DMS153 treated with DMSO at 0.1 percent for 48 hours (cell line): ENCODE results near the gene ARMC6.
A peak's percentile ranks its signal among the peaks of the same experiment; 100 is the strongest.
"Not testable (repeated sequence)": the region's sequence is repeated elsewhere in the genome, so short reads cannot be mapped to it uniquely, and the experiment has no call there.

Experiments used
- DNase-seq: peaks from one replicate; lab custom pipeline; 2025; ENCODE audit not compliant: unreplicated experiment; lab: John Stamatoyannopoulos, UW

ARMC6 gene

DNA sequence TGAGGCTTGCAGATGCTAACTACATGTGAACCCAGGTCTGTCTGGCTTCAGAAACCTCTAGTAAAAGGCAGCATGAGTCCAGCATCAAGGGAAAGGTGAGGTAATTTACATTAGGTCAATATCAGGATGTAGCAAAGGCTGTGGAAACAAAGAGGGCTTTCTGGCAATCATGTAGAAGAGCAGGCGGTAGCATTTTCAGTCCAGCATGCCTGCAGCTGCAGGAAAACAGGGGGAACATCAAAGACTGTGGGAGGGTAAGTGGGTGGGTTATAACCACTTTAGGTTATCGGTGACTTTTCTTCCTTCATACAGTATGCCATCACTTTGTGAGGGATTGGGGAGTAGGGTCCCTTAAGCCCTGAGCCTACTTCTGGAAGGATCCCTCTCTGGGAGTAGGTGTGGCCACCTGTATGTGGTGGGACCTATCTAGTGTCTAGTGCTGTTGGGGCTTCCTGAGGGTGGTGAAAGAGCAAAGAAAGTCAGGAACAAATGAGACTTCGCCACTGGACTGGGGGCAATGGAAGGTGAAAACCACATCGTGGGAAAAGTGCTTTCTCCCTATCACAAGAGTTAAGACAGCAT lies 10.9 kb upstream of the ARMC6 start:
- DNase-seq, result no peak

DNA sequence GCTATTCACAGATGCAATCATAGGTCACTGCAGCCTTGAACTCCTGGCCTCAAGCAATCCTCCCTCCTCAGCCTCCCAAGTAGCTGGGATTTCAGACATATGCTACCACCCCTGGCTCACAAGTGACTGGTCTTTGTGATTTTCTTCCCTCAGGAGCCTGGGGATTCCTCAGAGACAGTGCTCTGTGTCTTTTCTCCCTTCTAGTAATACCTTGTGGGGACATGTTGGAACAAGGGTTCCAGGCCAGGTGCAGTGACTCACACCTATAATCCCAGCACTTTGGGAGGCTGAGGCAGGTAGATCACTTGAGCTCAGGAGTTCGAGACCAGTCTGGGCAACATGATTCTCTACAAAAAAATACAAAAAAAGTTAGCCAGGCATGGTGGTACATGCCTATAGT lies 10.0 kb upstream of the ARMC6 start:
- DNase-seq, result not testable (repeated sequence)

DNA sequence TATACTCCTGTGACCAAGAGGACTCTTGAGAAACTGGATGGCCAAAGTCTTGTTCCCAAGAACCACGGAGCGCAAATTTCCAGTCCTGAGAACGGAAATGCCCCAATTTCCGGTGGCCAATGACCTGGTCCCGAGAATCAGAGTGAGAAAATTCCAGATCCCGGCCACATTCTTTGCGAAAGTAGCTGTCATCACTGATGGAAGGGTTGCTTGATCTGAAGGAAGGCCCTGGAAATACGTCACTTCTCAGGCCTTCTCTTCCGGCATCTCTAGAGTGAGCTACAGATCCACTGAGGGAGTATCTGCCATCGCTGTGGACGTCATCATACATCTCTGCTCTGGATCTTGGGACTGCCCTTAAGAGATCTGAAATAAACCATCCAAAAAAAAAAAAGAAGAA lies 7.5 kb upstream of the ARMC6 start:
- DNase-seq, result no peak

DNA sequence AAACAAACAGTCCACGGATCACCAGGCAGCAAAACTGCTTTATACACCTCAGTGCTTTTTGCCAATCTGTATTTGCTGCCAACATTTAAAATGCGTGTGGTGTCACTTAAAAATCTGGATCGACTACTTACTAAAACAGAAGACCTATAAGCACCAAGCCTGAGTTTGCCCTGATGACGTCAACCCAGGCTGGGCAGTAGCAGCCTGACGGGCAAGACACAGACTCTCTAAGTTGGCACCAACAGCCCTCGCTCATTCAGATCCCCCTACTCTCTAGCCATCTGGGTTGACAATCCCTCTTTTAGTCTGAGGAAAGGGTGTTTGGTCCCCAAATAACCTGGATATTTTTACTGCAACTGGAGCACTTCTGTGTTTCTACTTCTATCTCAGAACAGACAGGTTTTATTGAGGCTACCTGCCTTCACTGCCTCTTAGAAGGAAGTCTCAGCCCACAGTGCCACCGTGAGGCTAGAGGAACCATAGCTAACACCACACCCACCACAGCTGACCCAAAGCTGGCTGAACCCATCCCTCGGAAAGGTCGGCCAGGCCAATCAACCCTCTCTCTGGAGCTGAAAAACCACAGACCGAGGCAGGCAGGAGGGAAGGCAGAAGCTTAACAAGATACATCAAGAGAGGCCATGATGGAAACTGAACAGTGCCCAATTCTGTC lies 7.0 kb upstream of the ARMC6 start:
- DNase-seq, result no peak

DNA sequence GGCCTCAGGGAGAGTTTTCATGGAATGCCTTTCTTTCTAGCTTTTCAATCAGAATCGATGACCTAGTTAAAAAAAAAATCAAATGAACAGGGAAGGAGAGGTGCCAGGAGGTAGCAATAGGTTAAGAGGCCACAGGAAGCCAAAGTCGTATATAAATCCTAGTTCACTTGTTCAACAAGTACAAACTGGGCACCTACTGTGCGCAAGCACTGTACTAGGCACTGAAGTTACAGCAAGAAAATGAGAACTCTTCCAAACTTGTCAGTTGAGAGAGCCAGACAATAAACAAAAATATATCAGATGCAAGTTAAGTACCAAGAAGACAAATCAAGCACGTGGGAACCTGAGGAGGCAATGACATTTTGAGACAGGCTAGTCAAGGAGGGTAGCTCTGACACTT lies 6.2 kb upstream of the ARMC6 start:
- DNase-seq, result no peak

DNA sequence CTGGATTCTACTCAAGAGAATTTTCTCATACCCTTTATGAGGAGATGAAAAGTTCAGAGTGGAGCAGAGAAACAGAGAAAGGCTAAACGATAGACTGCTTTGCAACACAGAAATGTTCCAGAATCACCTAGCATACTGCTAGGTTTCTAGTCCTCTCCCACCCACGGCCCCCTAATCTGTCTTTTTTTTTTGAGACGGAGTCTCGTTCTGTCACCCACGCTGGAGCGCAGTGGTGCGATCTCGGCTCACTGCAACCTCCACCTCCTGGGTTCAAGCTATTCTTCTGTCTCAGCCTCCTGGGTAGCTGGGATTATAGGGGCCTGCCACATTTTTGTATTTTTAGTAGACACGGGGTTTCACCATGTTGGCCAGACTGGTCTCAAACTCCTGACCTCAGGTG lies 4.9 kb upstream of the ARMC6 start:
- DNase-seq, result no peak

DNA sequence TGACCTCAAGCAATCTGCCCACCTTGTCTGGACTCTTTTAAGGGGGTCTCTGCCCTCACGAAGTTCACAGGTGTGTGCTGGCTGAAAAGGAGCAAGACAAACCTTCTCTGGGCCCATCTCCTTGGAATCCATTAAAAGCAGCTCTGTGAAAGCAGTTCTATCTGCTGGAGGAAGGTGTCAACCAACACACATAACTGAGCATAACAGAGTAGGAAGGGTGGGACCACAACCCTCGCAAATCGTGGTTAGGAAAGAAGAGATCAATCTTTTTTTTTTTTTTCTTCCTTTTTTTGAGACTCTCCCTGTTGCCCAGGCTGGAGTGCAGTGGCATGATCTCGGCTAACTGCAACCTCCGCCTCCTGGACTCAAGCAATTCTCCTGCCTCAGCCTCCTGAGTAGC lies 1.5 kb upstream of the ARMC6 start:
- DNase-seq, result no peak

DNA sequence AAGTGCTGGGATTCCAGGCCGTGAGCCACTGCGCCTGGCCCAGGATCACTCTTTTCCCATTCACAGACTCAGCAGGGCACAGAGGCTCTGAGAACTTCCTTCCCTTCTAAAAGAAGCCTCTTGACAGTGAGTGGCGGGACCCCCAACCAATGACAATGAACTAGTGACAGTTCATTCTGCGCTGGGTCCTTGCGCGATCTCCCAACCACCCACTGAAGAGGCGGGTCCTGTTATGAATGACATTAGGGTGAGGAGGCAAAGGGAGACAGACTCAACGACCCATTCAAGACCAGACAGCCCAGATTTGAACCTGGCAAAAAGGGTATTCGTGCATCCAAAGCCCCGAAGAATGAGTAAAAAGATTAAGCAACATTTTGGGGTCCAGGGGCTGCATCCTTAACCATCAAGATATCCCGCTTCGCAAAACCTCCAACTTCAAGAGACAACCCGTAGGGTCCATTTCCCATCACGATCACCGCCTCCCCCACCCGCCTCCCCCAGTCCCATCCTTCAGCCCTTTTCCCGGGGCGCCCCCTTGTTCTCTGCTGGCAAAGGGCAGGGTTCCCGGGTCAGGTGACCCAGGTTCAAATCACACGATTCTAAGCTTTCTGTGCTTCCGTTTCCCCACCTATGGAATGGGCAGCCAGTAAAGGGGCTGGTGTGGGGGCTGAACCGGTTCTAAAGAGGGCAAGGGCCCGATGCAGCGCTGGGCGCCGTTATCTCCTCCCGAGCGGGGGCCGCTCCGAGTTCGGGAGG lies 805 bp upstream of the ARMC6 start:
- peak; percentile 8 for DNase-seq

DNA sequence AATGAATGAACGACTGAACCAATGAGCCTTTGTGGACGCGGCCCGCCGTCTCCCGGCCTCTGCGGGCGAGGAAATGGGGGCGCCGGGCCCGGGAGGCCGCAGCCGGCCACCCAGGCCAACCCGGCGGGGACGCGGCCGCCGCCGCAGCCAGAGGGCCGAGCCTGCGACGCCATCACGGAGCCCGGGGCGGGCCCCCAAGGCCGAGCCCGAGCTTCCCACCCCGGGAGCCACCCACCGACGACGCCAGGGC lies 302 bp upstream of the ARMC6 start:
- DNase-seq, result no peak

DNA sequence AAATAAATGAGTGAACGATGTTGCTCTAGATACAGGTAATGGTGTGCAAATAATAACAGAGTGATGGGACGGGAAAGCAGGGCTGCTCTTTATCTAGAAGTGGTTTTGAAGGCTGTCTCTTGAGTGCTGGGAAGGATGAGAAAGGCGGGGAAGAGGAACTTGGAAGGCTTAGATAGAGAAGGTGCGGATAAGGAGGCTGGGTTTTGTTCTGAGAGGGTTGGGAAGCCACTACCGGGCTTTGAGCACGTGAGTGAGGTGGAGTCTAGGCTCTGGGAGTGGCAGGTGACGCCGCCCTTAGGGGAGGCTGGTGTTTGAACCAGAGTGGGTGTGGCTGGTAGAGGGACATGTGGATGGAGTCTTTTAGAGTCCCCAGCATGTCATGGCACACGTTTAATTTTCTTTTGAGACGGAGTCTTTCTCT lies 811 bp downstream of the ARMC6 start:
- DNase-seq, result peak; percentile 50

DNA sequence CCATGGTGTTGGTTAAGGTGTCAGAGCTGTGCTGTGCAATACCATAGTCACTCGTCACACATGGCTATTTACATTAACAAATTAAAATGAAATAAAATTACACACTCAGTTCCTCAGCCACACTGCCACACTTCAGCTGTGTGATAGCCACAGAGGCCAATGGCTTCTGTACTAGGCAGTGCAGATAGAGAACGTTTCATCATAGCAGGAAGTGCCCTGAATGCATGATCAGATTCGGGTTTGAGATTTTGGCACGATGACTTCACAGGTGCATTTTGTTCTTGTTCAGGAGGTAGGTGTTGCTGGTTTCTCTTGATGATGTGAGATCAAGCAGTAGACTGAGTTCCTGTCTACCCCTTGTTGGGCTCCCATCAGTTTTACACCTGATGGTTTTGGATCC lies 6.5 kb downstream of the ARMC6 start:
- DNase-seq, result no peak

DNA sequence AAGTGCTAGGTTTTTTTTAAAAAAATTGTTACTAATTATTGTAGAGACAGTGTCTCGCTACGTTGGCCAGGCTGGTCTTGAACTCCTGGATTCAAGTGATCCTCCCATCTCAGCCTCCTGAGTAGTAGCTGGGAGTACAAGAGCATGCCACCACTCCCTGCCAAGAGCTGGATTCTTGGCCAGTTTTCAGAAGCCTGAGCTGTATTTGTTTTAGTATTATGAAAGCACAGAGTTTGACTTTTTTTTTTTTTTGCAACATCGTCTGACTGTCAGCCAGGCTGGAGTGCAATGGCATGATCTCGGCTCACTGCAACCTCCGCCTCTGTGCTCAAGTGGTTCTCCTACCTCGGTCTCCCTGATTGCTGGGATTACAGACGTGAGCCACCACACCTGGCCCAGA lies 7.0 kb downstream of the ARMC6 start:
- DNase-seq, result no peak

DNA sequence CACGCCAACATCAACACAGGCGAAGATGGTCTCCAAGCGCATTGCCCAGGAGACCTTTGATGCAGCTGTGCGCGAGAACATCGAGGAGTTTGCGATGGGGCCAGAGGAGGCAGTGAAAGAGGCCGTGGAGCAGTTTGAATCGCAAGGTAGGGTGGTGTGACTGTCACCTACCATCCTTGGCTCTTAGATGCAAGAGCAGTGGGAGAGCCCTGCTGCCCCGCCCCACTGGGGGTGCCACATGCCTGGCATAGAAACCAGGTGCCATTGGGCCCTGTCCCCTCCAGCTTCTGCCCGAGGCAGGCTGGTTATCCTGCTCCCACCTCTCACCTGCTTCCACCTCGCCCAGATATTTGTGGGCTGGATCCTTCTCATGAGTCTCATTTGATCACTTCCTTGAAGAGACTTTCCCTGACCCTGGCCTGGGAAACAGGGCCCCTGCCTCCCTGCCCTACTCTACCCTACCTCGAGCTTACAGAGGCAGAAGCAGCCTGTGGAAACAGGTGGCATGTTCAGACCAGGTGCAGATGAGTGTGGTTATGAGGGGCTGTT lies 9.4 kb downstream of the ARMC6 start:
- DNase-seq, result no peak

DNA sequence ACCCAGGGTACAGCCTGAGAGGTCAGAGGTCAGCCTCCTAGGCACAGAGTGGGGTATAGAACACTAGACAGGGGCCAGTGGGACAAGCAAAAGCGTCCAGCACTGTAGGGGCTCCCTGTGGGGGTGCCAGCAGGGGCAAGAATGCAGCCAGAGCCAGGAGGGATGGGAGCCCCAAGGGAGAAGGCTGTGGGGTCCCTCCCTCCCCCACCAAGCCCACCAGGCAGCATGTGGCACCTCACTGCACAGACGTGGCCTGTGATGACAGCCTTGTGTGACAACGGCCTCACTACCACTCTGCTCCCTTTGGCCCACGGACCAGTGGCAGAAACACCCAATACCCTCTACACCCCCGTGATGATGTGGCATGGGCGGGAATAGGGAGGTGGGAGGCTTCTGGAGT lies 10.1 kb downstream of the ARMC6 start:
- no peak for DNase-seq

DNA sequence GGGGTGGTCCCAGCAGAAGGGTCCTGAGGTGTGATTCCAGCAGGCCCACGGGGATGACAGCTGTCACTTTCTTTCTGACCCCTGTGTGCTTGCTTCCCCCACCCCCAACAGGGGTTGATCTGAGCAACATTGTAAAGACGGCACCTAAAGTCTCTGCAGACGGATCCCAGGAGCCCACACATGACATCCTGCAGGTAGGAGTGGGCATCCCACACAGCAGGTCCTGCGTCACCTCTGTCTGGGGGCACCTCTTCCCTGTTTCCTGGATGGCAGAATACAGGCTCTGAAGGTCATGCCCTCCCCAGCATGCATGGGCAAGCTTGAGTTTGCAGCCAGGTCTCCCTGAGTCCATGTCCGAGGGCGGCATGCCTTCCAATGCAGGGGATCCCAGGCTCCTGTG lies 10.5 kb downstream of the ARMC6 start:
- no peak for DNase-seq

DNA sequence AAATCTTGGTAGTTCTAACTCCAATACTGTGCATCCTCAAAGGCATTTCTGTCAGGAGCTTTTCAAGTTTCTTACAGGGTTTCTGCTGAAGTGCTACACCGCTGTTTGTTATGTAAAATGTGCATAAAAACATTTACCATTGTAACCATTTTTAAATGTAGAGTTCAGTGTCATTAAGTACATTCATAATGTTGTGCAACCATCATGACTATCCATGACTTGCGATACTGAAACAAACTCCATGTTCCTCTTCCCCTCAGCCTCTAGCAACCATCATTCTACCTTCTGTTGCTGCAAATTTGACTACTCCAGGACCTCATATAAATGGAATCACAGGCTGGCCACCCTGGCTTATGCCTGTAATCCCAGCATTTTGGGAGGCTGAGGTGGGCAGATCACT lies 16.0 kb downstream of the ARMC6 start:
- no peak for DNase-seq

DNA sequence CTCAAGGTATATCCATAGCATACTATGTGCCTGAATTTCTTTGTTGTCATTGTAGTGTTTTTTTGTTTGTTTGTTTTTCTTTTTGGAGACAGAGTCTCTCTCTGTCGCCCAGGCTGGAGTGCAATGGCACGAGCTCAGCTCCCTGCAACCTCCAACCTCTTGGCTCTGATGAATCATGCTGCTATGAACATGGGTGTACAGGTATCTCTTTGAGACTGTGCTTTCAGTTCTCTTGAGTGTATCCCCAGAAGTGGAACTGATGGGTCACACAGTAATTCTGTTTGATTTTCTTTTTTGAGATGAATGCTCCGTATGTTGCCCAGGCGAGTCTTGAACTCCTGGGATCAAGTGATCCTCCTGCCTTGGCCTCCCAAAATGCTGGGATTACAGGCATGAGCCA lies 16.7 kb downstream of the ARMC6 start:
- DNase-seq, result no peak

DNA sequence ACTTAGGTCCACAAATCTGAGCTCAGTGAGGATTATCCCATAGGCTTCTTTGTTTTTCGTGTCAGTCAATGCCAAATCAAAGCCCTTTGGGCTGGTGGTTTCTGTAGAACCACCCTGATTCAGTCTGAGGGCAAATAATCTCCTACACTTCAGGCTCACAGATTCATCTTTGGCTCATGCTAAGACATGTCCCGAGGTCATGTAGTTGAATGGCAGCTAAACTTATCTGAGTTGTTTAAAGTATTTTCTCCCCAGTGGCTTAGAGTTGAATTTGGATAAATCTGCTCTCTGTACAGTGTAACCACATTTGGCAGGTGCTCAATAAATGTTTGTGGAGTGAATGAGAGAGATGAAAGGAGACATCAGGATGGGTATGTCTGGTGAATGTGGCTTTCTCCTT lies 17.3 kb downstream of the ARMC6 start:
- no peak for DNase-seq

DNA sequence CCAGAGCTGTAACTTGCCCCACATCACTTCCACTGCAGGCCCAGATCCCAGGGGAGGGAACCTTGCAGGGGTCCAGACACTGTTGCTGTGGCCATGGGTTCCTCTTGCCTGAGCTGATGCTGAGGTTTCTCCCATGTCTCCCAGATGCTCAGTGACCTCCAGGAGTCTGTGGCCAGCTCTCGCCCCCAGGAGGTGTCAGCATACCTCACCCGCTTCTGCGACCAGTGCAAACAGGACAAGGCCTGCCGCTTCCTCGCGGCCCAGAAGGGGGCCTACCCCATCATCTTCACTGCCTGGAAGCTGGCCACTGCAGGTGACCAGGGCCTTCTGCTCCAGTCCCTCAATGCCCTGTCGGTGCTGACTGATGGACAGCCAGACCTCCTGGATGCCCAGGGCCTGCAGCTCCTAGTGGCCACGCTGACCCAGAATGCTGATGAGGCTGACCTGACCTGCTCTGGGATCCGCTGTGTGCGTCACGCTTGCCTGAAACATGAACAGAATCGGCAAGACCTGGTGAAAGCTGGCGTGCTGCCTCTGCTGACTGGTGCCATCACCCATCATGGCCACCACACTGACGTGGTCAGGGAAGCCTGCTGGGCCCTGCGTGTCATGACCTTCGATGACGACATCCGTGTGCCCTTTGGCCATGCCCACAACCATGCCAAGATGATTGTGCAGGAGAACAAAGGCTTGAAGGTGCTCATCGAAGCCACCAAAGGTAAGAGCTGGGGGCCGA lies 18.2 kb downstream of the ARMC6 start:
- DNase-seq, result no peak

DNA sequence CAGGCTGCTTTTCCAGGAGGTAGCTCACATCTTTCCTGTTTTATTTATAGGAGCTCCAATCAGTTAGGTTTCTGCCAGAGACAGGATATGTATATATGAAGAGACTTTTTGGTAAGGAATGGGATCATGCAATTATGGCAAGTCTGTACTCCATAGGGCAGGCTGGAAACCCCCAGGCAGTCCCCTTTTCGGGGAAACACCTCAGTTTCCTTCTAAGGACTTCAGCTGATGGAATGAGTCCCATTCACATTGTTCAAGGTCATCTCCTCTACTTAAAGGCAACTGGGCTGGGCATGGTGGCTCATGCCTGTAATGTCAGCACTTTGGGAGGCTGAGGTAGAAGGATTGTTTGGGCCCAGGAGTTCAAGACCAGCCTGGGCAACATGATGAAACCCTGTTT lies 19.5 kb downstream of the ARMC6 start:
- no peak for DNase-seq

DNA sequence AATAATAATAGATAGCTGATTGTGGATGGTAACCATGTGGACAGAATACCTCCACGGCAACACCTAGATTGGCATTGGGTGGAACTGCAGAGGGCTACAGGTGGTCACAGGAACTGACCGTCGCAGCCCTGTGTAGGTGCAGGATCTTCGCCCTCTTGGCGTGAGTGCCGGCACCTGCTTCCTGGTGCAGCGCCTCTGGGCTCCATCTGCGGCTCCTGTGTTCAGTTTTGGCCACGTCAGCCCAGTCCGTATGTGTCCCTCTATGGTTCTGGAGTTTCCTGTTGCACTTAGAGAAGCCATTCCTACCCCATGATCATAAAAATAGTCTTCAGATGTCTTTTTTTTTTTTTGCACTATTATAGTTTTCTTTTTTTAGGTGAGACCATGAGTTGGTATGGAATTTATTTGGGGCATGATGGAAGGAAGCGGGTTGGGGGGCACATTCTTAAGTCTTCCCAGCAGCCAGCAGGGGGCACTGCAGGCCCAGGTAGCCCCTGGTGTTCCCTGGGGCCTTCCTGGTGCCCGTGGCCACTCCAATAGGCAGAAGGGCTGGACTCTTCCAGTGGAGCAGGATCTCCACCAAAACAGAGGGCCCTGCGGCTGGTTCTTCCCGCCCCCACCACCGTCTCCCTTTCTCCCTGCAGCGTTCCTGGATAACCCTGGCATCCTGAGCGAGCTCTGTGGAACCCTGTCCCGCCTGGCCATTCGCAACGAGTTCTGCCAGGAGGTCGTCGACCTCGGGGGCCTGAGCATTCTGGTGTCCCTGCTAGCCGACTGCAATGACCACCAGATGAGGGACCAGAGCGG lies 20.3 kb downstream of the ARMC6 start:
- peak; percentile 17 for DNase-seq
